ENCODE results near the gene SRP9.

GRCh38 chr1:225838793-225839192, 61.2 kb downstream of the SRP9 start:
- TF ChIP-seq CTCF (IDR thresholded peaks at IDR 0.05) = no peak
- no peak for TF ChIP-seq EZH2 (IDR thresholded peaks at IDR 0.05)
